DMS114 treated with DMSO at 0.1 percent for 48 hours (cell line): ENCODE results near the gene EEF1AKMT3.
A peak's percentile ranks its signal among the peaks of the same experiment; 100 is the strongest.
"Not testable (repeated sequence)": the region's sequence is repeated elsewhere in the genome, so short reads cannot be mapped to it uniquely, and the experiment has no call there.

Experiments used
- DNase-seq: peaks from one replicate; lab custom pipeline; 2025; ENCODE audit not compliant: unreplicated experiment; lab: John Stamatoyannopoulos, UW

The EEF1AKMT3 gene

DNA sequence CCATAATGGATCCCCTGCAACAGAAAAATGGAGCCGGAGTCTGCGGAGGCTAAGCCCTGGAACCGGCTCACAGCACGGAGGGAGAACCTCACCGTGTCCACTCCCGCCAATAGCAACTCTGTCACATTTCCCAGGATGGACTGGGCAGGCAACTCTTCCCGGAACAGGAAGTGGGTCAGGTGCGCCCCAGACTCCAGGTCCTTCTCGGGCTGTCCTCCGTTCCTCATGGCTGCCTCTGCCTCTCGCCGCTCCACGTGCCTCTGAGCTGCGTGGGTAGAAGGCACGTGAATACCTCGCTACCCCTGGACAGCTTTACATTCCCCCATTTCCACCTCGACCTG lies 7.8 kb upstream of the EEF1AKMT3 start:
- no peak for DNase-seq

DNA sequence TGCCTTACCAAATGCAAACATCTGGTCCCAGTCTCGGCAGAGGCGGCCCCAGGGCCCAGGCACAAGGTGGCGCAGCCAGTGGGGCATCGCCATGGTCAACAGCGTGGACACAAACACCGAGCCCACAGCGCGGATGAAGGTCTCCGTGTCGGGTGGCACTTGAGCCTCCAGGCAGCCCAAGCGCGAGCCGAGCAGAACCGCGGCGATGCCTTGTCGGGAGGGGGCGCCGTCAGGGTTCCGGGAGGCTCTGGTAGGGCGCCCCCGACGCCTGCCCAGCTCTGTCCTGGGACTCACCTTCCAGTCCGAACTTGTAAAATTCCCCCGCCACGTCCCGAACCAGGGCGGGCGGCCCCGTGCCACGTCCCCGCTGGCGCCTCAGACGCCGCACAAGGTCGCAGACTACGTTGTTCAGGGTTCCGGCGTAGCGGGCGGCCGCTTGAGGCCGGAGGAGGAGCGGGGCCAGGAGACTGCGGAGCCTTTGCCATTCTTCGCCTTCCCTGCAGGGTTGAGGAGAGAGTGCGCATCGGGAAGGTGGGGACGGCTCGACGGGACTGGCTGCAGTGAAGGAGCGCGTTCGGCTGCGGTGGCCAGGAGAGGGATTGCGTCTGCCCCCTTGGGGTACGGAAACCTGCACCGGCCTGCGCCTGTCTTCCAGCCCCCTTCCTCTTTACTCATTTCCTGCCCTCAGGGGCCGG lies 7.3 kb upstream of the EEF1AKMT3 start:
- peak; percentile 23 for DNase-seq

DNA sequence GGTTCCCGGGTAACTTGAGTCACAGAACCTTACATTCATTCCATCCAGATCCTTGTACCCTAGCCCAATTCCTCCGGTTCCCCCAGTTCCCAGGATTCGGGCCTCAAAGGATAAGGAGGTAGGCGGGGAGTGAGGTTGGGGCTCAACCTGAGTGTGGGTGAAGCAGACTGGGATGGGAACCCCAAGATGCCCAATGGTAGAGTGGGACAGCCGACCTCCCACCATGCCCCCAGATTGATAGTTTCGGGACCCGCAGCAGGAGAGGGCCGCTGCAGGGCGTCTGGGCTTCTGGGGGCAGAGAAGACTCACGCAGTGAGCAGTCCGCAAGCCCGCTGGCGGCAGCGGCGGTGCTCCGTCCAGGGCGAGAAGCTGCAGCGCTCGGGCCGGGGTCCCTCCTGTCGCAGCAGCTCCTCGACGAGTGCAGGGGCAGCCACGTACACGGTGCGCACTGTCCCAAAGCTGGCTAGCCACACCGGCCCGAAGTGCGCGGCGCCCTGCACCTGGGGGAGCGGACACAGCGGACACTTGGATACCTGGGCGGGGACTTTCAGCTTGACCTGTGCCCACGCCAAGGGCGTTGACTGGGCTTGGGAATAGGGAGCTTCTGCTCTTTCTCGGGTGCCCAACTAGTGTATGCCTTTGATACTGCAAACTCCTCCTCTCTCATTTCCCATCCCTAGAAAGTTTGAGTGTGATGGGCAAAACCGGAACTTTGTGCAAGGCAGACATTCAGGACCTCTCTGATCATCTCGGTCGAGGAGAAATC lies 6.5 kb upstream of the EEF1AKMT3 start:
- no peak for DNase-seq

DNA sequence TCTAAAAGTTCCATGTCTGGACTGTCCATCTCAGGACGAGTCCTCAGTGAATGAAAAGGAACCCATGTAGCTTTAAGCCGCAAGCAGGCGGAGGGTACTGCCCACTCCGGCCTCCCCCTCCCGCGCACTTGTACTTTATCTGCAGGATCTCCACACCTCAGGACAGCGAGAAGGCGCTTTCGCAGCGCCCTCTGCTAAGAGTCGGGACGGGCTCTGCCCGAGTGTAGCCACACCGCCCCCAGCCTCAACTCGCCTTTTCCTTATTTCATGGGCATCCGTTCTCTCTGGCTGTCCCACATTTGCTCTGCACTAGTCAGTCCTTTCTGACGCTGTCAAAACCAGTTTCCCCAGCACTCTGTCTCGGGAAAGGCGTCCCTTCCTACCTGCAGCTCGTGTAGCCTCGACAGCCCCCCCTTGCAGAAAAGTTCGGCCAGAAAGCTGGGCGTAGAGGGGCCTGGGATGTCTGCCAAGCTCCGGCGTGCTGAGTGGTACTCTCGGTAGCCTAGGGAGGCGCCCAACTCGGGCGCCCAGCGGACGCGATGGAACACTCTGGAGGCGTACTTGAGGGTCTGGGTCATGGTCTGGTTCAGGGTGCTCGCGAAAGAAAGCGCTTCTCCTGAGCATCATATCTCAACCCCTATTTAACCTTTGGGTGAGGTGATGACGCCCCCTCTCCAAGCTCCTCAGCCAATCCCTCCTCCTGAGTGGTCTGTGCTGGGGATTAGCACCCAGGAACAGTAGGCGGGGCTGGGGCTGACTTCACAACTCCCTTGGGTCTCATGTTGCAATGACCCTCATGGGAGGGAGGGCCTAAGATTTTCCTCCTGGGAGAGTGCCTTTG lies 5.7 kb upstream of the EEF1AKMT3 start, which contains the start of gene CYP27B1:
CYP27B1 (minus strand) TSS at position 615 of the 841 bp plus-strand sequence; CDS start at position 578, 37 bp downstream.
- DNase-seq, result peak; percentile 22

DNA sequence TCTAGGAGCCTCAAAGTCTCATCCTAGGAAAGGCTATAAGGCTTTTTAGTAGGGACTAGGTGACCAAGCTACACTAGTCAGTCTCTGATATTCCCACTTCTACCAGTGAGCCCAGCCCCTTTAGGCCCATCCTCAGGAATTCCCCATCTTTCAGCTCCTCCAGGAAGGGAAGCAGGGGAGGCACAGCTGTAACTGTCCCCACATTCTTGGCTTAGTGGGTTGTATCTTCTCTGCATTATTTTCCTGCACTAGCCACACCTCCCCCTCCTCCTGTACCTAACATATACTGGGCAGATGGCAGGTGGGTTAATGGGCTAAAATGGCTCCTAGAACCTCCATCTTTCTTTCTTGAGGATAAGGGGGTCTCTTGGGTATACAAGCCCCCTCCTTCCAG lies 5.1 kb upstream of the EEF1AKMT3 start:
- no peak for DNase-seq

DNA sequence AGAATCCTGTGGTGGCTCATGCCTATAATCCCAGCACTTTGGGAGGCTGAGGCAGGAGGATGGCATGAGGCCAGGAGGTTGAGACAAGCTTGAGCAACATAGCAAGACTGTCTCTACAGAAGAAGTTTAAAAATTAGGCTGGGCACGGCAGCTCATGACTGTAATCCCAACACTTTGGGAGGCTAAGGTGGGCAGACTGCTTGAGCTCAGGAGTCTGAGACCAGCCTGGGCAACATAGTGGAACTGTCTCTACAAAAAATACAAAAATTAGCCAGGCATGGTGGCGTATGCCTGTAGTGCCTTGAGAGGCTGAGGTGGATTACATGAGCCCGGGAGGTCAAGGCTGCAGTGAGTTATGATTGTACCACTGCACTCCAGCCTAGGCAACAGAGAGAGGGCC lies 4.5 kb upstream of the EEF1AKMT3 start:
- no peak for DNase-seq

DNA sequence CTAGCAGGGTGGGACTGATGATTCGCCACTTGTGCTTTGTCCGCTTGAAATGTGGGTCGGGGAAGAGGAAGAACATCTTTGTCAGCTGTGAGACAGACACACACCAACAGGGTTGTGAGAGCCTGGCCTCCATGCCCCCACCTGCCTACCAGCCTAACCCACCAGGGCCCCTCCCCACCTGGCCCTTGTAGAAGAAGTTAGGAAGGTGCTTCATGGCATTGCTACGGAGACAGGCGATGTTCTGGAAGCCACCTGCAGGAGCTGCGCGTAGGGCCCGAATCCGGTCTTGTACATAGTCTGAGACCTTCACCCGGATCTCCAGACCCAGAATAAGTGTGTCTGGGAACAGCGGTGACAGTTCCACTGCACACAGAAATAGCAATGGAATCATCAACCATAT lies 2.8 kb upstream of the EEF1AKMT3 start:
- no peak for DNase-seq

DNA sequence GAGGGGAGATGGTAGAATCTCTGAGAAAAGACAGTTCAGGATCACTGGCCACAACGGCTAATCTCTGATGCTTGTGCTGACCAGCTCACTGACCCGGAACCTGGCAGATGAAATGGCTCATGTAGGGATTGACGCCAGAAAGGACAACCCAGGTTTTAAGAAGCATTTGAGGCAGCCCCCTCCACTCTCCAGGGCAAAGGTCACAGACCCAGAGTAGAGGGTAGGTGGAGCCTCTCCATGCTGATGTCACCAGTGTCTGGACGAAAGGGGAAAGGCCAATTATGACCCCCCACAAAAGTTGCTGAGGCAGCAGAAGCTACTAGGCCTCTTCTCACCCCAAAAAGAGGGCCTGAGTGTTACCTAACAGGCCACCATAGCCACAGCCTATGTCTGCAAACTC lies 1.7 kb upstream of the EEF1AKMT3 start:
- no peak for DNase-seq

DNA sequence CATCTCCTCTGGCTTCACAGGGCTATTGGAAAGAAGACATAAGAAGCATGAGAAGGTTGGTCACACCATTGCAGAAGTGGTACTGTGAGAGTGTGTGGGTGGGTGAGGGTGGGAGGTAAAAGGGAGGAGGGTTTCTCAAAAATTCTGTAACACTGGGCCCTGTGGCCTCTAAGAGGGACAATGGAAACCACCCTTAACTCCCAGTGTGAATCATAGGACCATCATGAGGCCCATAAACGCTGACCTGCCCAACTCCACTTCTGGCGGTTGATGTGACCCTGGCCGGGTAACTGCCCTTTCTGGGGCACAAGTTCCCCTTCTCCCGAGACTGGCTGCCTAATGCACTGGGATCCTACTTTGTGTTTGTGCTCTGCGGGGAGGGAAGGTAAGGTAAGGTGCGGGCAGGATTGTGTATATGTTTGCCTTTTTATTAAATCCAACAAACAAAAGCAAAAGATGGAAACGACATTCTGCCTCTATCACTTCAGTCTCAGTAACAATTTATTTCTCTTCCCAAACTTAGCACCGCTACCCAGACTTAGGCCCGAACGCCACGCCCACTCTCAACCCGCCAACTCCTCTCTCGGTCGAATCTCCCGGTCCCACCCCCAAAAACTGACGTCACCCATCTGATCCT lies 1.1 kb upstream of the EEF1AKMT3 start:
- peak; percentile 94 for DNase-seq

DNA sequence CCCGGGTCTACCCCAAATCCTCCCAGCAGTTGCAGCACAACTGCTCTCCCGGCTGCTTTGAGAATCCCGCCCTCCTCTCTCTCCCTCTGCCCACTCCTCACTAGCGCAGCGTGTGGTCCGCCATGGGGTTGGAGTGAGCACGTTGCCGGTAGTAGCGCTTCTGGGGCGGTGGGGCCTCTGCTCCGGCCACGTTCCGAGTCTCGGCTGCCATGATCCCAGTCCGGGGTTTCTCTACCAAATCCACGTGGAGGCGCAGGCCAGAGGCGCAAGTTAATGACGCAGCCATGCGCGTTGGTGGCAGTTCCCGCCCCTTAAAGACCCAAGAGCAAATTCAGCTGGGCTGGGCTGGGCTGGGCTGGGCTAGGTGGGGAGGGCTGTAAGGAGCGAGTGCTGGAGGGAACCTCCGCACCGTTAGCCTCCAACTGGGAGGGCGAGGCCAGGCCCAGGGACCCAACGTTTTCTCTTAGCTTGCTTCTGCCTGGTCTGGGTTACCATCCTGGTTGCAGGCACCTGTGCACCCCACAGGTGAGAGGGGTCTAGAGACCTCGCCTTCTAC lies 463 bp upstream of the EEF1AKMT3 start, which contains the start of gene METTL1:
METTL1 (minus strand) TSS at position 233 of the 556 bp plus-strand sequence; CDS start at position 211, 22 bp downstream.
- peak; percentile 93 for DNase-seq

DNA sequence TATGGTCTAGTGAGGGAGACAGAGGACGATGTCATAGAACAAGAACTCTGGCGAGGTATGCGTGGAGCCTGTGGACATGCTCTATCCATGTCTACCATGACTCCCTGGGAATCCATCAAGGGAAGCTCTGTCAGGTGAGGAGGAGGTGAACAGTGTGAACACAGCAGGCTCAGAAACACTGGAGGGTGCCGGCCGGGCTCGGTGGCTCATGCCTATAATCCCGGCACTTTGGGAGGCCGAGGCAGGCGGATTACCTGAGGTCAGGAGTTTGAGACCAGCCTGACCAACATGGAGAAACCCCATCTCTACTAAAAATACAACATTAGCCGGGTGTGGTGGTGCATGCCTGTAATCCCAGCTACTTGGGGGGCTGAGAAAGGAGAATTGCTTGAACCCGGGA lies 2.2 kb downstream of the EEF1AKMT3 start:
- DNase-seq, result not testable (repeated sequence)

DNA sequence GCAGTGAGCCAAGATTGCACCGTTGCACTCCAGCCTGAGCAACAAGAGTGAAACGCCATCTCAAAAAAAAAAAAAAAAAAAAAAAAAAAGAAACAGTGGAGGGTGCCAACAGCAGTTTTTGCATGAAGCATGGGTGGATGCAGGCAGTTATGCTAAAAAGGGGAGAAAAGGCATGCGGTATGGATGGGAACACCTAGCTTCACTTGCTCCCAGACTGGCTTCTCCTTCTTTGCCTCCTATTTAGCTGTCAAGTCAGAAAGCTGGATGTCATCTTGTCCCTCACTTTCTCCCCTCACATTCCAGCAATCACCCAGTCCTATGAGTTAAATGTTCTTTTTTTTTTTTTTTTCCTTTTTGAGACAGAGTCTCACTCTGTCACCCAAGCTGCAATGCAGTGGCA lies 2.6 kb downstream of the EEF1AKMT3 start:
- no peak for DNase-seq

DNA sequence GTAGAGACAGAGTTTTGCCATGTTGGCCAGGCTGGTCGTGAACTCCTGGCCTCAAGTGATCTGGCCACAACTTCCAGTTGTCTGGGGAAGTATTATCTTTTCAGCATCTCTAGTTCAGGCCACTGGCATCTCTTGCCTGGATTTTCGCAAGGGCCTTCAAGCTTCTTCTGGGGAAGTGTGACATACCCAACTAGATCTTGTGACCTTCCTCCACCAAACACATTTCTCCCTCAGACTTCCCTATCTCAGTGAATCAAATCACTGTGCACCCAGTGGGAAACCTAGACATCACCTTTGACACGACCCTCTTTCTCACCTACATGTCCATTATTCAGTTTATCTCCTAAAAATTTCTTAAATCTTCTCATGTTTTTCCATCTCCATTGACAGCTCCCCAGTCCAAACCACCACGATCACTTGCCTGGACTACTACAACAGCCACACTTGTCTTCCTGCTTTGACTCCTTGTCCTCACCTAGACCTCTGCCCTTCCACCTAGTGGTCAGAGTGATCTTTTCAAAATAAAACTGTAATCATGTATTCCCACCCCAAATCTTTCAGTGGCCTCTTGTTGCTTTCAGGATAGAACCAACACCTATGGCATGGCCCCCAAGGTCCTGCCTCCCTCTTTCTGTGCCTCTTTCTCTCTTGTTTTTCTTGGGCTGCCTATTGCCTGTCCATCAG lies 3.3 kb downstream of the EEF1AKMT3 start:
- no peak for DNase-seq

DNA sequence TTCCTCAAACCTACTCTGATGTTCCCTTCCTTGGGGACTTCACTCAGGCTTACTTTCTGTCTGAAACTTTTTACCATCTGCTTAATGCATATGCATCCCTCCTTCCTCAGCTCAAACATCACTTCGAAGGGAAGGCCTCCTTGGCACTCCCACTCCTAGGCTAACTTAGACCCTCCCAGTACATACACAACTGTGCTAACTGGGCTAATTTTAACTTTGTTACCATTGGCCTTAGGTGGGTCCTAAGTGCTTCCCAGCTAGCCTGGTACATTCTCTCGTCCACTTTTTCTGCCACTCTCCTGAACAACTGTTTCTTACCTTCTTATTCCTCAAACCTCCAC lies 3.8 kb downstream of the EEF1AKMT3 start:
- no peak for DNase-seq

DNA sequence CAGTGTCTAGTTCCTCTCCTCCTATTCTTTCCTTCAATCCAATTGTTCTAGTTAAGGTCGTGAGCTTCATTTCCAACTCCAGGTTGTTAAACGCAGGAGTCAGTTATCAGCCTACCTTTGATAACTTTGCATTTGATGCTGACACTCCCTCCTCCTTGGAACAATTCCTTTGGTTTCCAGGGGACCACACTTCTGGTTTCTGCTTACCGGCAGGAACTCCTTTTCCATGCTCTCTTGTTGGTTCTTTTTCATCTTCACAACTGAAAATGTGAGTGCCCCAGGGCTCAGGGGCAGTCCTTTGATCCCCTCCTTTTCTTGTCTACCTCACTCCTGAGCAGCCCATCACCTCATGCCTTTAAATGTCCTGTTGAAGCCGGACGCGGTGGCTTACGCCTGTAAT lies 5.0 kb downstream of the EEF1AKMT3 start:
- DNase-seq, result no peak

DNA sequence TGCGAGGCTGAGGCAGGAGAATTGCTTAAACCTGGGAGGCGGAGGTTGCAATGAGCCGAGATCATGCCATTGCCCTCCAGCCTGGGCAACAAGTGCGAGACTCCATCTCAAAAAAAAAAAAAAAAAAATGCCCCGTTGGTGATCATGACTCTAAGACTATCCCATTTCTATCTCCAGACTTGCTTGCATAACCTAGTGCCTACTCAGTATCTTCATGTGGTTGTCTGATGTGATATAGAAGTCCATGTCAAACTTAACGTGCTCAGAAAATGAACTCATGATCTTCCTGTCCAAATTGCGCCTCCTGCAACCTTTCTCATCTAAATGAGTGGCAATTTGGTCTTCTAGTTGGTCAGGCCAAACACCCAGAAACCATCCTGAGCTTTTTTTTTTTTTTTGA lies 5.5 kb downstream of the EEF1AKMT3 start:
- DNase-seq, result no peak

DNA sequence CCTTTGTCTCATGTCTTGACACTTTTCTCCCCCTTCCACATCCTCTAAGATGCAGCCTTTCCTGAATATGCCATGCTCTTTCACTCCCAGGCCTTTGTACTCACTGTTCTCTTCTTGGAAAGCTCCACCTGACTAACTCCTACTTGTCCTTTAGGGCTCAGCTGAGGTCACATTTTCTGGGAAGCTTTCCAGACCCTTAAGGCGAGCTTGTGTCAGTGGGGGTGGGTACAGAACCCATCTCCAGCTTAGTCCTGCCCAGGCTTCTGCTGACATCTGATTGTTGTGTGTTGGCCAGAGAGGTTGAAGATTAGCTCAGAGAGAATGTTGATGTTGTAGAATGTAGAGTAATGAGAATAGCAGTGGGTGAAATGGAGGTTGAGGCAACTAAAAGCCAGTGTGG lies 7.3 kb downstream of the EEF1AKMT3 start:
- no peak for DNase-seq

DNA sequence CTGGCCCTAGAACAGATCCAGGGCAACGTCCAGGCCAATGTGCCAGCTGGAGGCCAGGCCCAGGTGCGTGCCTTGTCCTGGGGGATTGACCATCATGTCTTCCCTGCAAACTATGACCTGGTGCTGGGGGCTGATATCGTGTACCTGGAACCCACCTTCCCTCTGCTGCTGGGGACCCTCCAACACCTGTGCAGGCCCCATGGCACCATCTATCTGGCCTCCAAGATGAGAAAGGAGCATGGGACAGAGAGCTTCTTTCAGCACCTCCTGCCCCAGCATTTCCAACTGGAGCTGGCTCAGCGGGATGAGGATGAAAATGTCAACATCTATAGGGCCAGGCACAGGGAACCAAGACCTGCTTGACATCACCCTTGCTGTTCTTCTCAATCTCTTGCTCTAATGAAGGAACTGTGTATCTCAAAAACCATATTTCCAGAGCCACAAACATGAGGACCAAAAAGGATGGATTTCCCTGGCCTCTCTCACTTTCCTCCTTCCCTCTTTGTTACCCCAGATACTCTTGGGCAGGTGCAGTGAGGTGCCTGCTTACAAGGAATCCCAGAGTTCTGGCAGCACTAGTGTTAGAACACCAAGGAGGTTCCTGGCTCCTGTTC lies 8.0 kb downstream of the EEF1AKMT3 start:
- no peak for DNase-seq

DNA sequence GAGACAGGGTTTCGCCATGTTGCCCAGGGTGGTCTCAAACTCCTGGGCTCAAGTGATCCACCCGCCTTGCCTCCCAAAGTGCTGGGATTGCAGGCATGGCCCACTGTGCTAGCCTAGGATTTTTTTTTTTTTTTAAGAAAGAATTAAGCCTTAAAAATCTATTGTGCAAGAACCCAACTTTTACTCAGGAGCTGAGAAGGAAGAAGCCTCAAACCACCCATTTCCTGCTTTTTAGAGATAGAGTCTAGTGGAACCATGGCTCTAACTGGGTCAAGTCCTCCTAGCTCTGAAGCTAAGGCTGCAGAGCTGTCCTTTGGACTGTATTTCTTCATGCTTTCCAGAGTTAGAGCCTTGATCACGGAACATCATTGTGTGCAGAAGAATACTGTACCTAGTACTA lies 8.8 kb downstream of the EEF1AKMT3 start:
- DNase-seq, result no peak

DNA sequence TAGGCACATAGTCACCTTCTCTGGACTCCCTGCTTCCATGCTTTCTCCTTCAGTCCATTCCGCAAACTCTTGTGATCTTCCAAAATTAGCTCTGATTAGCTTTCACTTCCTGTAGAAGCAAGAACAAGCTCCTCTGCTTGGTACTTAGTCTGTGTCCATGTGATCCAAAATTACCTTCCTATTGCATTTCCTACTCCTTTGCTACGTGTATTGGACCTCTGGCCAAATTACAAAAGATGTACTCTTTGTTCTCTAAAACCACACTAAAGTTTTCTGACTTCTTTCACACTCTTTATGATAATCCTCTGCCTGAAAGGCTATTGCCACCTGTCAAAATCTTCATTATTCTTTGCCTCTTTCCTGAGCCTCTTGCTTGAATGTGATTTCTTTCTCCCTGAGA lies 9.4 kb downstream of the EEF1AKMT3 start:
- no peak for DNase-seq
